Small intestine (tissue), 7 donors: Measurements from ENCODE around the gene ZNF367. TPM values are rescaled to one million over a fixed set of nuclear protein-coding genes. Genes with fewer than 3 reads are reported as not detected.

Experiments used
- DNase-seq, 2 donors: peaks; one replicate each; pipeline versions ENCODE4 v3.0.0 to v3.0.0-alpha.2; 2013
- FAIRE-seq: peaks from 2 replicates; lab custom pipeline; 2012; peaks lifted over from hg19 to GRCh38; lab: Jason Lieb, UNC
- H3K27ac ChIP-seq, 3 donors: one replicate each; pipeline ENCODE4 v1.5.1; 2013; ENCODE audit warnings: low read length in 2 of 3, mild to moderate bottlenecking in 2 of 3, control low read depth in 1 of 3, inconsistent platforms in 1 of 3, low read depth in 1 of 3, moderate library complexity in 1 of 3
- H3K27me3 ChIP-seq, 3 donors: one replicate each; pipeline ENCODE4 v1.6.1; 2013; ENCODE audit warnings: low read length in 3 of 3, inconsistent platforms in 1 of 3; ENCODE audit not compliant: control insufficient read depth in 3 of 3, insufficient read depth in 3 of 3
- H3K36me3 ChIP-seq, 3 donors: one replicate each; pipeline ENCODE4 v1.6.1; 2013; ENCODE audit warnings: low read length in 3 of 3, inconsistent platforms in 1 of 3, low read depth in 1 of 3, mild to moderate bottlenecking in 1 of 3, moderate library complexity in 1 of 3; ENCODE audit not compliant: control insufficient read depth in 3 of 3, insufficient read depth in 2 of 3
- H3K4me1 ChIP-seq, 3 donors: one replicate each; pipeline ENCODE4 v1.6.1; 2013; ENCODE audit warnings: low read length in 2 of 3, inconsistent platforms in 1 of 3, low read depth in 1 of 3, mild to moderate bottlenecking in 1 of 3, moderate library complexity in 1 of 3; ENCODE audit not compliant: control insufficient read depth in 3 of 3, insufficient read depth in 2 of 3
- H3K4me3 ChIP-seq, 3 donors: one replicate each; pipeline ENCODE4 v1.5.1; 2013; ENCODE audit warnings: low read length in 3 of 3, control low read depth in 1 of 3, inconsistent platforms in 1 of 3, low read depth in 1 of 3, mild to moderate bottlenecking in 1 of 3, moderate library complexity in 1 of 3
- H3K9me3 ChIP-seq, 2 donors: one replicate each; pipeline ENCODE4 v1.6.1; 2013; ENCODE audit warnings: low read depth in 1 of 2, low read length in 1 of 2; ENCODE audit not compliant: control insufficient read depth in 2 of 2, insufficient read depth in 1 of 2
- WGBS, 3 donors: extraction: QIAGEN DNeasy Blood & Tissue Kit; methylation state at CpG; one replicate each; pipeline ENCODE4 v1.1.7; 2013; 5-methylcytosine and 5-hydroxymethylcytosine counted together
- polyA plus RNA-seq, 4 donors: library from polyadenylated mRNA; stranded (reverse) in 3 of 4; unstranded in 1 of 4; fragments of 200-250 nt in 3 of 4; fragments of 120-200 nt in 1 of 4; gene quantifications; one replicate each; pipeline versions ENCODE4 v1.2.1 to v1.2.3, GENCODE V29; 2013
- donor health status: healthy with polysubstance abuse.
- donor health status: control.
- donor health status: control.
- donor health status: Bipolar disorder and iron deficiency.
- donor health status: healthy.

ZNF367 gene
- polyA plus RNA-seq, 4 donors, result 0.54 to 6.8 (median 3.0) TPM

- H3K4me3 ChIP-seq, result no peak overlapping the region
- H3K4me1 ChIP-seq, result peaks cover 0 to 12% (median 0%) of the 10 kb centered on the region in 3 donors
- FAIRE-seq (no peak), DNase-seq (no peak)
- H3K27me3 ChIP-seq, result no peaks in the 10 kb centered on the region
- no peak overlapping the region for H3K27ac ChIP-seq
- H3K36me3 ChIP-seq, result peaks cover 2 to 19% (median 5%) of the 10 kb centered on the region in 3 donors
- 95 to 98% (median 95%) methylated on average over 3 of the region's 3 CpGs for WGBS, 3 donors
- H3K9me3 ChIP-seq, result no peaks in the 10 kb centered on the region
Measured at GRCh38 chr9:96338299-96338698, 79.9 kb downstream of the ZNF367 start.

Other genes with a start within 250 kb of the ZNF367 start
- 10 to 100 TPM in 2 of 4 donors, 1 to 10 TPM in 2; 1.5 to 83.0 (median 7.5) TPM for gene HSD17B3, start 116.2 kb downstream of the ZNF367 start, polyA plus RNA-seq
- gene SLC35D2, start 34.7 kb downstream of the ZNF367 start, polyA plus RNA-seq, result 10 to 100 TPM; 57.2 to 92.7 (median 80.6) TPM
- gene HABP4, start 31.8 kb upstream of the ZNF367 start, polyA plus RNA-seq, result 1 to 10 TPM; 1.1 to 7.9 (median 4.1) TPM
- 10 to 100 TPM in 3 of 4 donors, 1 to 10 TPM in 1; 8.5 to 20.8 (median 14.1) TPM for gene CDC14B, start 201.5 kb upstream of the ZNF367 start, polyA plus RNA-seq
- 1 to 10 TPM; 3.1 to 7.6 (median 5.6) TPM for gene PRXL2C, start 236.9 kb upstream of the ZNF367 start, polyA plus RNA-seq